Peyer's patch (tissue), 4 donors: ENCODE data around the gene ASB15. TPM values are rescaled to one million over a fixed set of nuclear protein-coding genes. Genes with fewer than 3 reads are reported as not detected.
"Not testable (repeated sequence)": the region's sequence is repeated elsewhere in the genome, so short reads cannot be mapped to it uniquely, and the experiment has no call there.

Experiments
- DNase-seq, 3 donors: peaks; one replicate each; pipeline ENCODE4 v3.0.0-alpha.2; 2017 to 2019
- H3K27ac ChIP-seq, 4 donors: fragments of 200-600 bp; sonication (generic); one replicate each; pipeline ENCODE4 v1.5.1; 2016 to 2019
- H3K27me3 ChIP-seq, 2 donors: fragments of 200-600 bp; sonication (generic); one replicate each; pipeline ENCODE4 v1.5.1; 2019
- H3K36me3 ChIP-seq, 3 donors: fragments of 200-600 bp; sonication (generic); one replicate each; pipeline ENCODE4 v1.5.1; 2016 to 2019
- H3K4me1 ChIP-seq, 4 donors: fragments of 200-600 bp; sonication (generic); one replicate each; pipeline ENCODE4 v1.5.1; 2016 to 2019
- H3K4me3 ChIP-seq, 4 donors: fragments of 200-600 bp; sonication (generic); 1 replicate in 3 of 4; 2 replicates in 1 of 4; pipeline ENCODE4 v1.5.1; 2016 to 2019; ENCODE audit warnings: mild to moderate bottlenecking in 1 of 4
- H3K9me3 ChIP-seq, 4 donors: fragments of 200-600 bp; sonication (generic); one replicate each; pipeline ENCODE4 v1.5.1; 2016 to 2019; ENCODE audit warnings: mild to moderate bottlenecking in 1 of 4
- POLR2A ChIP-seq, 2 donors: fragments of 450-650 bp; IDR thresholded peaks; one replicate each; pipeline ENCODE4 v1.5.1; 2017; ENCODE audit warnings: antibody characterized with exemption in 2 of 2, mild to moderate bottlenecking in 2 of 2, moderate library complexity in 2 of 2
- total RNA-seq, 4 donors: library from RNA; depleted of rRNA; stranded (reverse); fragments of >200 nt; gene quantifications; one replicate each; pipeline ENCODE4 v1.1.0, GENCODE V29; 2016
- TF ChIP-seq, protein P1 (sequence below), 6 experiments: fragments of 450-650 bp in 4 of 6; fragments of 200-600 bp in 2 of 6; sonication (generic) in 1 of 6; IDR thresholded peaks; one replicate each; pipeline ENCODE4 v1.5.1; 2017 to 2019; ENCODE audit warnings: antibody characterized with exemption in 6 of 6, mild to moderate bottlenecking in 3 of 6, moderate library complexity in 1 of 6

ASB15 gene
- total RNA-seq, 4 donors from 2014 or later, result not detected

DNA sequence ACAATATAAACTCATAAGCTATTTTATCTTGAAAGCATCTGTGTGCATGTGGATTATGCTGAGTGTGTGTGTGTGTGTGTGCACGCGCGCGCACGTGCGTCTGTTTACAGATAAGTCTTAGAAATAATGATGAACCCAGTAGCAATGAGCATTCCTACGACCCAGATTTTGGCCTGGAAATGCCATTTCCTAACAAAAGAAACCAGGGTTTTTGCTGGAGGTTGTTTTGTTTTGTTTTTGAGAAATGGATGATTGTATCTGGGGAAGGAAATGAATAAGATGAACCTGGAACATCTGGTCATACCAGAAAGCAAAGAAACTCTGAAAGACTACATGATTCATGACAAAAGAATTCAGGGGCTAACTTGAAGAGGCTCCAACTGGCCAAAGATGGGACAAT, 31.9 kb downstream of the ASB15 start:
- DNase-seq, result no peak
- TF ChIP-seq, protein P1, sequence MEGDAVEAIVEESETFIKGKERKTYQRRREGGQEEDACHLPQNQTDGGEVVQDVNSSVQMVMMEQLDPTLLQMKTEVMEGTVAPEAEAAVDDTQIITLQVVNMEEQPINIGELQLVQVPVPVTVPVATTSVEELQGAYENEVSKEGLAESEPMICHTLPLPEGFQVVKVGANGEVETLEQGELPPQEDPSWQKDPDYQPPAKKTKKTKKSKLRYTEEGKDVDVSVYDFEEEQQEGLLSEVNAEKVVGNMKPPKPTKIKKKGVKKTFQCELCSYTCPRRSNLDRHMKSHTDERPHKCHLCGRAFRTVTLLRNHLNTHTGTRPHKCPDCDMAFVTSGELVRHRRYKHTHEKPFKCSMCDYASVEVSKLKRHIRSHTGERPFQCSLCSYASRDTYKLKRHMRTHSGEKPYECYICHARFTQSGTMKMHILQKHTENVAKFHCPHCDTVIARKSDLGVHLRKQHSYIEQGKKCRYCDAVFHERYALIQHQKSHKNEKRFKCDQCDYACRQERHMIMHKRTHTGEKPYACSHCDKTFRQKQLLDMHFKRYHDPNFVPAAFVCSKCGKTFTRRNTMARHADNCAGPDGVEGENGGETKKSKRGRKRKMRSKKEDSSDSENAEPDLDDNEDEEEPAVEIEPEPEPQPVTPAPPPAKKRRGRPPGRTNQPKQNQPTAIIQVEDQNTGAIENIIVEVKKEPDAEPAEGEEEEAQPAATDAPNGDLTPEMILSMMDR (IDR thresholded peaks at IDR 0.05), result no peak
- TF ChIP-seq POLR2A (IDR thresholded peaks at IDR 0.05), result no peak
- H3K27me3 ChIP-seq, result no peaks in the 10 kb centered on the region
- no peaks in the 10 kb centered on the region for H3K36me3 ChIP-seq
- no peak overlapping the region for H3K27ac ChIP-seq
- no peaks in the 10 kb centered on the region for H3K9me3 ChIP-seq
- no peaks in the 10 kb centered on the region for H3K4me1 ChIP-seq
- H3K4me3 ChIP-seq, result no peak overlapping the region

DNA sequence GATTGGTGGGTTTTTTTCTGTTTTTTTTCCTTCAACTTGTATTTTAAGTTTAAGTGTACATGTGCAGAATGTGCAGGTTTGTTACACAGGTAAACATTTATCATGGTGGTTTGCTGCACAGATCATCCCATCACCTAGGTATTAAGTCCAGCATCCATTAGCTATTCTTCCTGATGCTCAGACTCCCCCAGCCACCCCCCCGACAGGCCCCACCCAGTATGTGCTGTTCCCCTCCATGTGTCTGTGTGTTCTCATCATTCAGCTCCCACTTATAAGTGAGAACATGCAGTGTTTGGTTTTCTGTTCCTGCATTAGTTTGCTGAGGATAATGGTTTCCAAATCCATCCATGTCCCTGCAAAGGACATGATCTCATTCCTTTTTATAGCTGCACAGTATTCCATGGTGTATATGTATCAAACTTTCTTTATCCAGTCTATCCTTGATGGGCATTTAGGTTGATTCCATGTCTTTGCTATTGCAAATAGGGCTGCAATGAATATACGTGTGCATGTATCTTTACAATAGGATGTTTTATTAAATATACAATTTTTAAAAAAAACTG, 32.5 kb downstream of the ASB15 start:
- H3K27ac ChIP-seq, H3K4me3 ChIP-seq, DNase-seq: not testable (repeated sequence)

DNA sequence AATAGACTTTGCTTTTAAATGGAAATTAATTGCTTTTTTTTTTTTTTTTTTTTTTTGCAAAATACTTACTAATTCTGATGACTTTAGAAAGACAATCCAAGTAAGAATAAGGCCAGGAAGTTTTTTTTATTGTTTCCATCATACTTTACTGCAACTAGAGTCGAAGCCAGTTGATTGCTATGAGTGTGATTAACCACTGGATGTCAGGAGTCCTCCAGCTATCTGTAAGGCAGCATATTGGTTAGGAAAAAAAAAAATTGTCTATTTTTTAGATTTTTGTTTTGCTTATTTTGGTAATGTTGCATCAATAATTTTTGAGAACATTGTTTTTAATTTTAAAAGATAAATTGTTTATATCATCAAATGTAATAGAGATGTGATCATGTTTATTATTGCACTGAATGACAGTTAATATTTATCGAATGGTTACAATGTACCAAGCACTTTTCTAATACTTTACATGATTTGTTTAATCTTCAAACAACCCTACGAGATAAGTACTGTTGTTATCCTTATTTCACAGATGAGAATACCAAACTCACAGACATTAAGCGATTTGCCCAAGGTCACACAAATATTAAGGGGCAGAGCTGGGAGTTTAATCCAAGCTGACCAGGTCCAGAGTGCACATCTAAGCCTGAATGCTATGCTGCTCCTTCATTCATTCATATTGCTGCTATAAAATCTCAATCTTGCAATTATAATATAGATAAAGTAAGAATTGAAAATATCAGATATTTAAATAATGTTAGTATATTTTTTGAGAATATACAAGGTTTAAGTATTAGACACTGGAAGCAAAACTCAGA, 34.1 kb downstream of the ASB15 start:
- Histone ChIP-seq H3K36me3 (no peaks in the 10 kb centered on the region), H3K4me1 (no peaks in the 10 kb centered on the region), H3K9me3 (no peaks in the 10 kb centered on the region), H3K4me3 (no peak overlapping the region), H3K27ac (no peak overlapping the region), H3K27me3 (no peaks in the 10 kb centered on the region)
- TF ChIP-seq, protein P1 (IDR thresholded peaks at IDR 0.05), result peak in 4 of 6 experiments; percentile 25 to 61 (median 58)
- TF ChIP-seq POLR2A (IDR thresholded peaks at IDR 0.05), result no peak
- no peak for DNase-seq

More for the DNA sequence above, 32.5 kb downstream of the ASB15 start:
- H3K36me3 ChIP-seq, H3K4me1 ChIP-seq, H3K27me3 ChIP-seq, H3K9me3 ChIP-seq: not testable (repeated sequence)

DNA sequence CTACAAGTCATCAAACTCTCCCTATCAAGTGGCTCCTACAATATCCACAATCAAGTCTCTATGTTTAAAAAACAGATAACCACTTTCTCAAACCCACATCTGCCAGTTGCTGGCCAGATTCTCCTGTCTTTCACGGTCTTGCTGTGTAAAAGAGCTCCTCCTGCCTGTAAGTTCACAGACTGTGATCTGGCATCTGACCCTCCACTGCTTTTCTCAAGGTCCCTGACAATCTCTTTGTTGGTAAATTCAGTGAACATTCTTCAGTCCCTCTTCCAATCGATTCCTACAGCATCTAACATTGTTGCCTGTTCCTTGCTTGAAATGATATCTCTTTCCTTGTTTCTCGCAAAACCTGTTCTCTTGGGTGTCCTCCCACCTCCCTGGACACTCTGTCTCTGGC, 35.6 kb downstream of the ASB15 start:
- no peaks in the 10 kb centered on the region for H3K4me1 ChIP-seq
- no peaks in the 10 kb centered on the region for H3K36me3 ChIP-seq
- no peaks in the 10 kb centered on the region for H3K9me3 ChIP-seq
- no peak for DNase-seq
- no peaks in the 10 kb centered on the region for H3K27me3 ChIP-seq
- no peak overlapping the region for H3K4me3 ChIP-seq
- no peak overlapping the region for H3K27ac ChIP-seq
- TF ChIP-seq, protein P1 (IDR thresholded peaks at IDR 0.05), result no peak

DNA sequence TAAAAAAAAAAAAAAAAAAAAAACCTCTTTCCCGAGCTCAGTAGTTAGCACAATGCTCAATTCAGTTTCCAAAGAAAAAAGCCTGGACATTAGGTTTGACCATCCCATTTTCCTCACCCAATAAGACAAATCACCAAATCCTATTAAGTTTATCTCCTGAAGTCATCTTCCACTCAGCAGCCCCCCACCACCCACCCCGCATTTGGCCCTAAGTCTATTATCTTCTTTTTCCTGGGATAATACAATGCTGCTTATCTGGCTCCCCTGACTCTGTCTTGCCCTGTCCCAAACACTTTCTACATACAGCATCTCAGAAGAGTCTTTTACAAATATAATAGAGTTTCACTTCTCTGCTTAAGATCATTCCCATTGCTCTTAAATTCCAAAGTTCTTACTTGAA, 36.3 kb downstream of the ASB15 start:
- no peaks in the 10 kb centered on the region for H3K36me3 ChIP-seq
- TF ChIP-seq, protein P1 (IDR thresholded peaks at IDR 0.05), result no peak
- TF ChIP-seq POLR2A (IDR thresholded peaks at IDR 0.05), result no peak
- no peaks in the 10 kb centered on the region for H3K9me3 ChIP-seq
- no peak for DNase-seq
- no peaks in the 10 kb centered on the region for H3K27me3 ChIP-seq
- H3K4me3 ChIP-seq, result no peak overlapping the region
- no peak overlapping the region for H3K27ac ChIP-seq
- no peaks in the 10 kb centered on the region for H3K4me1 ChIP-seq

DNA sequence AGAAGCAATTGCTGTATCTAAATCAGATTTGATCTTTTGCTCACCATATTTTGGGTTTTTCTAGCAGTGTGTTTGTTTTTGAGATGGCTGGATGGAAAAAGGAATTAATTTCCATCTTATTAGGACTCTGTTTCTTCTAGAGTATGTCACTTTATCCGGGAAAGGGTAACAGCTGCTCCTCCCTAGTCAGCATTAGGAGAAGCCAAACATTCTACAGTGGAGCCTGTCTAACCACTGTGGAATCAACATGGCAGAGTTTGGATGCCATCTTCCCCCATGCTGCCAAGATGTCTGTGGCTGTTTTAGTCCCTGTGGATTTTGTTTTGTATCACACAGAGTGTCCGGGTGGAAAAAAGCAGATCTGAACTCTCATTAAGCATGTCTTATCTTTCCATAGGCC, 38.0 kb downstream of the ASB15 start:
- Histone ChIP-seq H3K9me3 (no peaks in the 10 kb centered on the region), H3K27me3 (no peaks in the 10 kb centered on the region), H3K27ac (no peak overlapping the region), H3K36me3 (no peaks in the 10 kb centered on the region), H3K4me1 (peaks cover 0 to 9% (median 0%) of the 10 kb centered on the region in 4 donors), H3K4me3 (no peak overlapping the region)
- DNase-seq, result no peak
- TF ChIP-seq, protein P1 (IDR thresholded peaks at IDR 0.05), result no peak
- TF ChIP-seq POLR2A (IDR thresholded peaks at IDR 0.05), result no peak
